ENCODE measurements around the gene PAFAH1B1. TPM values are rescaled to one million over a fixed set of nuclear protein-coding genes. Genes with fewer than 3 reads are reported as not detected.
"Not testable (repeated sequence)": the region's sequence is repeated elsewhere in the genome, so short reads cannot be mapped to it uniquely, and the experiment has no call there.

The PAFAH1B1 gene
- total RNA-seq, 4 donors from 2014 or later, result 86.5 to 119 (median 102) TPM

DNA sequence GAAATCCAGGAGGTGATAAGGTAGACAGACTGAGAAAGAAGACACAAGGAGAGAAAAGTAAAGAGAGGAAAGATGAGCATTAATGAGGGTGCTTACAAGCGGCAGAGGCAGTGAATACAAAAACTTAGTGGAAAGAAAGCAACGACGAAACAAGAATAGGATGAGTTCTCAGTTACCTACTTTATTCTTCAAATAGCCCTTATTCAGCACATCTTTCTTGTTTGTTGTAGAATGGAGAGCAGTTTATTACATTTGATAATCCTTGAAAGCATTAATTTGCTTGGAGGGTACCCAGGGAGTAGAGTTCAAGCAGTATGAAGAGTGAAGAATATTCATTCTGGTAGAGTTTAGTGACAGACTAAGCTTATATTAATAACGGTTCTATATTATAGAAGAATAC lies 22.4 kb downstream of the PAFAH1B1 start:
- H3K4me3 ChIP-seq, result no peak overlapping the region
- H3K27me3 ChIP-seq, result no peaks in the 10 kb centered on the region

GRCh38 chr17:2621241-2621640 lies 27.8 kb downstream of the PAFAH1B1 start:
- intact Hi-C loops (cut with DNase I), result no loop called here
- H3K4me1 ChIP-seq, result peaks cover 19 to 89% (median 67%) of the 10 kb centered on the region in 4 donors
- H3K27me3 ChIP-seq, result no peaks in the 10 kb centered on the region
- H3K27ac ChIP-seq (replicated peaks in 1 of 4), result no peak overlapping the region
- 75% methylated on average over 3 of the region's 3 CpGs for WGBS
- no peak for TF ChIP-seq POLR2AphosphoS5 (IDR thresholded peaks at IDR 0.05)
- no peak for TF ChIP-seq EP300 (IDR thresholded peaks at IDR 0.05)
- TF ChIP-seq, protein P1, sequence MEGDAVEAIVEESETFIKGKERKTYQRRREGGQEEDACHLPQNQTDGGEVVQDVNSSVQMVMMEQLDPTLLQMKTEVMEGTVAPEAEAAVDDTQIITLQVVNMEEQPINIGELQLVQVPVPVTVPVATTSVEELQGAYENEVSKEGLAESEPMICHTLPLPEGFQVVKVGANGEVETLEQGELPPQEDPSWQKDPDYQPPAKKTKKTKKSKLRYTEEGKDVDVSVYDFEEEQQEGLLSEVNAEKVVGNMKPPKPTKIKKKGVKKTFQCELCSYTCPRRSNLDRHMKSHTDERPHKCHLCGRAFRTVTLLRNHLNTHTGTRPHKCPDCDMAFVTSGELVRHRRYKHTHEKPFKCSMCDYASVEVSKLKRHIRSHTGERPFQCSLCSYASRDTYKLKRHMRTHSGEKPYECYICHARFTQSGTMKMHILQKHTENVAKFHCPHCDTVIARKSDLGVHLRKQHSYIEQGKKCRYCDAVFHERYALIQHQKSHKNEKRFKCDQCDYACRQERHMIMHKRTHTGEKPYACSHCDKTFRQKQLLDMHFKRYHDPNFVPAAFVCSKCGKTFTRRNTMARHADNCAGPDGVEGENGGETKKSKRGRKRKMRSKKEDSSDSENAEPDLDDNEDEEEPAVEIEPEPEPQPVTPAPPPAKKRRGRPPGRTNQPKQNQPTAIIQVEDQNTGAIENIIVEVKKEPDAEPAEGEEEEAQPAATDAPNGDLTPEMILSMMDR (IDR thresholded peaks at IDR 0.05), result no peak
- TF ChIP-seq POLR2A (IDR thresholded peaks at IDR 0.05; ENCODE audit: low read depth), result no peak
- H3K9me3 ChIP-seq, result no peaks in the 10 kb centered on the region
- DNase-seq (ENCODE audit: extremely low spot score), result no peak
- peaks cover 0 to 11% (median 8%) of the 10 kb centered on the region in 4 donors for H3K36me3 ChIP-seq
- no peak overlapping the region for H3K4me3 ChIP-seq

More for the DNA sequence above, 22.4 kb downstream of the PAFAH1B1 start:
- 83% methylated on average over 4 of the region's 4 CpGs for WGBS
- intact Hi-C loops (cut with DNase I), result no loop called here
- no peaks in the 10 kb centered on the region for H3K9me3 ChIP-seq
- no peak for DNase-seq (ENCODE audit: extremely low spot score)
- no peaks in the 10 kb centered on the region for H3K36me3 ChIP-seq
- TF ChIP-seq POLR2AphosphoS5 (IDR thresholded peaks at IDR 0.05) (no peak), EP300 (IDR thresholded peaks at IDR 0.05) (no peak), POLR2A (IDR thresholded peaks at IDR 0.05; ENCODE audit: low read depth) (no peak)
- TF ChIP-seq, protein P1 (IDR thresholded peaks at IDR 0.05), result no peak
- H3K27ac ChIP-seq (replicated peaks in 1 of 4), result no peak overlapping the region
- H3K4me1 ChIP-seq, result peaks cover 24 to 87% (median 61%) of the 10 kb centered on the region in 4 donors

DNA sequence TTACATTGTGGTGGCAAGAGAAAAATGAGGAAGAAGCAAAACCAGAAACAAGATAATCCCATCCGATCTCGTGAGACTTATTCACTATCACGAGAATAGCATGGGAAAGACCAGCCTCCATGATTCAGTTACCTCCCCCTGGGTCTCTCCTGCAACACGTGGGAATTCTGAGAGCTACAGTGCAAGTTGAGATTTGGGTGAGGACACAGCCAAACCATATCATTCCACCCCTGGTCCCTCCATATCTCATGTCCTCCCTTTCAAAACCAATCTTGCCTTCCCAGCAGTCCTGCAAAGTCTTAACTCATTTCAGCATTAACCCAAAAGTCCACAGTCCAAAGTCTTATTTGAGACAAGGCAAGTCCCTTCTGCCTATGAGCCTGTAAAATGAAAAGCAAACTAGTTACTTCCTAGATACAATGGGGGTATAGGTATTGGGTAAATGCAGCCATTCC lies 28.5 kb downstream of the PAFAH1B1 start:
- Histone ChIP-seq H3K36me3 (peaks cover 0 to 11% (median 8%) of the 10 kb centered on the region in 4 donors), H3K4me1 (peaks cover 17 to 85% (median 64%) of the 10 kb centered on the region in 4 donors)
- H3K9me3 ChIP-seq; H3K4me3 ChIP-seq; H3K27ac ChIP-seq (replicated peaks in 1 of 4); intact Hi-C loops (cut with DNase I); DNase-seq (ENCODE audit: extremely low spot score); H3K27me3 ChIP-seq: not testable (repeated sequence)
- 81% methylated on average over 4 of the region's 4 CpGs for WGBS

- peaks cover 17 to 76% (median 58%) of the 10 kb centered on the region in 4 donors for H3K4me1 ChIP-seq
- H3K36me3 ChIP-seq, result peaks cover 0 to 11% (median 8%) of the 10 kb centered on the region in 4 donors
- H3K4me3 ChIP-seq; H3K9me3 ChIP-seq; H3K27ac ChIP-seq (replicated peaks in 1 of 4); H3K27me3 ChIP-seq; DNase-seq (ENCODE audit: extremely low spot score); intact Hi-C loops (cut with DNase I): not testable (repeated sequence)
- 86% methylated on average over 3 of the region's 4 CpGs for WGBS
Observed at GRCh38 chr17:2622721-2623301, 29.4 kb downstream of the PAFAH1B1 start.

- no peak for DNase-seq (ENCODE audit: extremely low spot score)
- no peaks in the 10 kb centered on the region for H3K27me3 ChIP-seq
- no peak overlapping the region for H3K27ac ChIP-seq (replicated peaks in 1 of 4)
- TF ChIP-seq EP300 (IDR thresholded peaks at IDR 0.05), result no peak
- no peak for TF ChIP-seq POLR2A (IDR thresholded peaks at IDR 0.05; ENCODE audit: low read depth)
- TF ChIP-seq POLR2AphosphoS5 (IDR thresholded peaks at IDR 0.05), result no peak
- TF ChIP-seq, protein P1 (IDR thresholded peaks at IDR 0.05), result no peak
- 64% methylated on average over 10 of the region's 10 CpGs for WGBS
- intact Hi-C loops (cut with DNase I), result no loop called here
- peaks cover 17 to 66% (median 54%) of the 10 kb centered on the region in 4 donors for H3K4me1 ChIP-seq
- H3K36me3 ChIP-seq, result peaks cover 0 to 11% (median 8%) of the 10 kb centered on the region in 4 donors
- no peak overlapping the region for H3K4me3 ChIP-seq
- no peaks in the 10 kb centered on the region for H3K9me3 ChIP-seq
Observed at GRCh38 chr17:2624292-2624731, 30.9 kb downstream of the PAFAH1B1 start.

DNA sequence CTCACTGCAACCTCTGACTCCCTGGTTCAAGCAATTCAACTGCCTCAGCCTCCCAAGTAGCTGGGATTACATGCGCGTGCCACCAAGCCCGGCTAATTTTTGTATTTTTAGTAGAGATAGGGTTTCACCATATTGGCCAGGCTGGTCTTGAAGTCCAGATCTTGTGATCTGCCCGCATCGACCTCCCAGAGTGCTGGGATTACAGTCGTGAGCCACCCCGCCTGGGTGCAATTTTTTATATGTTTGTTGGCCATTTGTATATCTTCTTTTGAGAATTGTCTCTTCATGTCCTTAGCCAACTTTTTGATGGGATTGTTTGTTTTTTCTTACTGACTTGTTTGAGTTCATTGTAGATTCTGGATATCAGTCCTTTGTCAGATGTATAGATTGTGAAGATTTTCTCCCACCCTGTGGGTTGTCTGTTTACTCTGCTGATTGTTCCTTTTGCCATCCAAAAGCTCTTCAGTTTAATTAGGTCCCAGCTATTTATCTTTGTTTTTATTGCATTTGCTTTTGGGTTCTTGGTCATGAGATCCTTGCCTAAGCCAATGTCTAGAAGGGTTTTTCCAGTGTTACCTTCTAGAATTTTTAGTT lies 33.3 kb downstream of the PAFAH1B1 start:
- H3K27me3 ChIP-seq; H3K9me3 ChIP-seq; intact Hi-C loops (cut with DNase I); H3K27ac ChIP-seq (replicated peaks in 1 of 4); DNase-seq (ENCODE audit: extremely low spot score); H3K4me3 ChIP-seq: not testable (repeated sequence)
- peaks cover 21 to 69% (median 58%) of the 10 kb centered on the region in 4 donors for H3K4me1 ChIP-seq
- 89% methylated on average over 7 of the region's 7 CpGs for WGBS
- H3K36me3 ChIP-seq, result peaks cover 0 to 11% (median 8%) of the 10 kb centered on the region in 4 donors

DNA sequence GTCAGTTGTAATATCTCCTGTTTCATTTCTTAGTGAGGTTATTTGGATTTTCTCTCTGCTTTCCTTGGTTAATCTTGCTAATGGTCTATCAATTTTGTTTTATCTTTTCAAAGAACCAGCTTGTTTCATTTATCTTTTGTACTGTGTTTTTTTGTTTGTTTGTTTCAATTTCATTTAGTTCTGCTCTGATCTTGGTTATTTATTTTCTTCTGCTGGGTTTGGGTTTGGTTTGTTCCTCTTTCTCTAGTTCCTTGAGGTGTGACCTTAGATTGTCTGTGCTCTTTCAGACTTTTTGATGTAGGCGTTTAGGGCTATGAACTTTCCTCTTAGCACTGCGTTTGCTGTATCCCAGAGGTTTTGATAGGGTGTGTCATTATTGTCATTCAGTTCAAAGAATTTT lies 35.5 kb downstream of the PAFAH1B1 start:
- H3K4me3 ChIP-seq; H3K36me3 ChIP-seq; H3K27ac ChIP-seq (replicated peaks in 1 of 4); H3K9me3 ChIP-seq; H3K27me3 ChIP-seq; DNase-seq (ENCODE audit: extremely low spot score); intact Hi-C loops (cut with DNase I): not testable (repeated sequence)
- WGBS, result 92% methylated on average over 2 of the region's 2 CpGs
- peaks cover 26 to 70% (median 59%) of the 10 kb centered on the region in 4 donors for H3K4me1 ChIP-seq

All from esophagus muscularis mucosa (tissue), 4 donors.